GM12878 (cell line): ENCODE measurements around the gene ACTA2.

Experiments
- CTCF ChIP-seq, 3 experiments: IDR thresholded peaks in 2 of 3; conservative IDR thresholded peaks in 1 of 3; 2 replicates each; pipeline ENCODE4 v1.5.1; 2011; ENCODE audit warnings: low read depth in 3 of 3, low read length in 3 of 3, mild to moderate bottlenecking in 3 of 3, control low read depth in 2 of 3, moderate library complexity in 2 of 3, inconsistent platforms in 1 of 3, mixed read lengths in 1 of 3; ENCODE audit not compliant: control insufficient read depth in 2 of 3, insufficient read depth in 1 of 3; ENCODE audit errors: extremely low read depth in 1 of 3
- NRF1 ChIP-seq: conservative IDR thresholded peaks from 2 replicates; pipeline ENCODE4 v1.6.1; 2011; ENCODE audit warnings: mild to moderate bottlenecking, low read depth, low read length, improper control_type of control experiment
- POLR2A ChIP-seq: IDR thresholded peaks from 2 replicates; pipeline ENCODE4 v1.6.1; 2011; ENCODE audit warnings: low read depth, mild to moderate bottlenecking, low read length
- POLR2AphosphoS5 ChIP-seq: IDR thresholded peaks from 2 replicates; pipeline ENCODE4 v1.6.1; 2011; ENCODE audit warnings: mild to moderate bottlenecking, low read length, inconsistent platforms
- TAF1 ChIP-seq: IDR thresholded peaks from 2 replicates; pipeline ENCODE4 v1.6.1; 2011; ENCODE audit warnings: mild to moderate bottlenecking, low read depth, low read length, borderline replicate concordance
- TBL1XR1 ChIP-seq: IDR thresholded peaks from 2 replicates; pipeline ENCODE4 v1.6.1; 2012; ENCODE audit warnings: low read depth, low read length, improper control_type of control experiment

- no peak for TF ChIP-seq TAF1
- TF ChIP-seq POLR2AphosphoS5: no peak
- no peak for TF ChIP-seq POLR2A
- TF ChIP-seq CTCF (IDR thresholded peaks at IDR 0.05 in 2 of 3, conservative IDR thresholded peaks at IDR 0.05 in 1 of 3; ENCODE audit: control insufficient read depth in 2 of 3, extremely low read depth in 1 of 3, insufficient read depth in 1 of 3, low read depth in 3 of 3, low read length in 3 of 3): no peak
- no peak for TF ChIP-seq NRF1
- peak; percentile 45; the same call in 1 of the 2 replicates for TF ChIP-seq TBL1XR1
Measured at GRCh38 chr10:88944813-88945212, 7.8 kb downstream of the ACTA2 start.
